ENCODE results near the gene PLPPR5. TPM values are rescaled to one million over a fixed set of nuclear protein-coding genes. Genes with fewer than 3 reads are reported as not detected.
A peak's percentile ranks its signal among the peaks of the same experiment; 100 is the strongest.

PLPPR5 gene
- total RNA-seq, 4 donors from 2014 or later = not detected

GRCh38 chr1:99017655-99018054 is 13.0 kb upstream of the PLPPR5 start:
- Histone ChIP-seq H3K9me3 (no peaks in the 10 kb centered on the region), H3K27me3 (no peaks in the 10 kb centered on the region)
- 68% methylated on average over 2 of the region's 2 CpGs for WGBS

DNA sequence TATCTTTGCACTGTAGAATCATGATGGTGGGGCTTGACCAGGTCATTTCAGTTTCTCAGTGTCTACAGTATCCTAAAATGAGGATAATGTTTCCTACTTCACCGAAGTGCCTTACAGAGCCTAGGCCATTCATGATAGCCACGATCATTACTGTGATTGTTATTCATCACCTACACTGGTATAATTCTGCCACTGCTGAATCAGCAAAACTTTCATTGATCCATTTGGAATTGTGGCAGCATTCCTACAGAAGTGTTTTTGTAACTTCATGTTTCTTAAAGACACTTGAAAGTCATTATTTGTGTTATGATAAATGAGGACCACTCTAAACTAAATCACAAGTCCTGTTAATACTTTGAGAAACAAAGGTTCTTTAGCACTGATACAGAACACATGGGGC is 6.0 kb upstream of the PLPPR5 start:
- 89% methylated on average over 2 of the region's 2 CpGs for WGBS
- no peak for DNase-seq (ENCODE audit: low spot score in 2 of 2)
- TF ChIP-seq, protein P1, sequence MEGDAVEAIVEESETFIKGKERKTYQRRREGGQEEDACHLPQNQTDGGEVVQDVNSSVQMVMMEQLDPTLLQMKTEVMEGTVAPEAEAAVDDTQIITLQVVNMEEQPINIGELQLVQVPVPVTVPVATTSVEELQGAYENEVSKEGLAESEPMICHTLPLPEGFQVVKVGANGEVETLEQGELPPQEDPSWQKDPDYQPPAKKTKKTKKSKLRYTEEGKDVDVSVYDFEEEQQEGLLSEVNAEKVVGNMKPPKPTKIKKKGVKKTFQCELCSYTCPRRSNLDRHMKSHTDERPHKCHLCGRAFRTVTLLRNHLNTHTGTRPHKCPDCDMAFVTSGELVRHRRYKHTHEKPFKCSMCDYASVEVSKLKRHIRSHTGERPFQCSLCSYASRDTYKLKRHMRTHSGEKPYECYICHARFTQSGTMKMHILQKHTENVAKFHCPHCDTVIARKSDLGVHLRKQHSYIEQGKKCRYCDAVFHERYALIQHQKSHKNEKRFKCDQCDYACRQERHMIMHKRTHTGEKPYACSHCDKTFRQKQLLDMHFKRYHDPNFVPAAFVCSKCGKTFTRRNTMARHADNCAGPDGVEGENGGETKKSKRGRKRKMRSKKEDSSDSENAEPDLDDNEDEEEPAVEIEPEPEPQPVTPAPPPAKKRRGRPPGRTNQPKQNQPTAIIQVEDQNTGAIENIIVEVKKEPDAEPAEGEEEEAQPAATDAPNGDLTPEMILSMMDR (IDR thresholded peaks at IDR 0.05) = no peak
- TF ChIP-seq POLR2AphosphoS5 (IDR thresholded peaks at IDR 0.05) (no peak), POLR2A (IDR thresholded peaks at IDR 0.05) (no peak), EP300 (IDR thresholded peaks at IDR 0.05) (no peak)
- Histone ChIP-seq H3K9me3 (no peaks in the 10 kb centered on the region), H3K4me1 (no peaks in the 10 kb centered on the region), H3K27me3 (peaks cover 20% of the 10 kb centered on the region), H3K36me3 (no peaks in the 10 kb centered on the region), H3K4me3 (no peak overlapping the region), H3K27ac (no peak overlapping the region)

More at GRCh38 chr1:99017655-99018054, 13.0 kb upstream of the PLPPR5 start:
- DNase-seq (ENCODE audit: low spot score in 2 of 2) = no peak
- H3K4me1 ChIP-seq = no peaks in the 10 kb centered on the region
- H3K27ac ChIP-seq = no peak overlapping the region
- no peak overlapping the region for H3K4me3 ChIP-seq
- H3K36me3 ChIP-seq = no peaks in the 10 kb centered on the region
- TF ChIP-seq, protein P1 (IDR thresholded peaks at IDR 0.05) = no peak
- TF ChIP-seq EP300 (IDR thresholded peaks at IDR 0.05) = no peak
- no peak for TF ChIP-seq POLR2A (IDR thresholded peaks at IDR 0.05)
- no peak for TF ChIP-seq POLR2AphosphoS5 (IDR thresholded peaks at IDR 0.05)

DNA sequence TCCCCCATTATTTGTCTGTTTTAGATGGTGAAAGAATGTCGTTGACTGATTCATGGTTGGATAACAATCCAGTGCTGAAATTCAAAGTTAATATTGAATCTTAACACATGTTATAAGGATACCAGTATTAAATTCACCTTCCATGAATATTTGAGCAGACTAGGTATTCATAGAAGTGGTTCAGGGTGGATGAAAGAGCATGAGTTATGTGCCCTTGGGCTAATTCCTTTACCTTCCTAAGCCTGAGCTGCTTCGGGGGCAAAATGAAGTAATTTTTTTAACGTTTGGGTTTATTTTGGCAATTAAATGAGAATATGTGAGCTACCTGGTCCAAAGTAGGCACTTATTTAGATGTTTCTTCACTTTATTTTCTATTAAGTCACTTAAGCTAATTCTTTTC is 2.7 kb upstream of the PLPPR5 start:
- WGBS = 43% methylated on average over 3 of the region's 3 CpGs
- Histone ChIP-seq H3K9me3 (no peaks in the 10 kb centered on the region), H3K36me3 (no peaks in the 10 kb centered on the region), H3K27ac (no peak overlapping the region), H3K4me3 (no peak overlapping the region), H3K4me1 (peaks cover 20% of the 10 kb centered on the region), H3K27me3 (peaks cover 47% of the 10 kb centered on the region)
- DNase-seq (ENCODE audit: low spot score in 2 of 2) = no peak
- TF ChIP-seq, protein P1 (IDR thresholded peaks at IDR 0.05) = no peak
- TF ChIP-seq POLR2AphosphoS5 (IDR thresholded peaks at IDR 0.05) = no peak
- no peak for TF ChIP-seq EP300 (IDR thresholded peaks at IDR 0.05)
- no peak for TF ChIP-seq POLR2A (IDR thresholded peaks at IDR 0.05)

DNA sequence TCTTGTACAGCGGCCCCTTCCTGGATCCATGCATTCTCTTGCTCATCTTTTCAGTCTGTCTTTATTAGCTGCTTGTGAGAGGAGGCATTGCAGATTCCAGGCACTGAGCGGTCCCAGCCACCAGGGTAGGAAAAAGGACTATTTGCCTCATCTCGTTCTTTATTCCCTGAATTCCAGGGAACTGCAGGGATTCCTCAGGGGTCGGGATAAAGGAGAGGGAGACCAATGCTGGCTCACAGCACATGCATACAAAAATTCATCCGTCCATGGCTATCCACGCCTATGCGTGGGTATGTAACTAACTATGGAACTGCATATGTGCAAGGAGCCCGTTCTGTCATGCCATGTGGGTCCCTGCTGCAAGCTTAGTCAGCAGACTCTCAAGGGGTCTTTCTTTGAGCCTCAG is 879 bp upstream of the PLPPR5 start:
- TF ChIP-seq EP300 (IDR thresholded peaks at IDR 0.05) = no peak
- TF ChIP-seq, protein P1 (IDR thresholded peaks at IDR 0.05) = no peak
- H3K27me3 ChIP-seq = peaks cover 47% of the 10 kb centered on the region
- H3K4me3 ChIP-seq = peak overlapping the region; percentile 56
- 18% methylated on average over 8 of the region's 8 CpGs for WGBS
- no peaks in the 10 kb centered on the region for H3K9me3 ChIP-seq
- DNase-seq (ENCODE audit: low spot score in 2 of 2) = no peak
- H3K4me1 ChIP-seq = peaks cover 20% of the 10 kb centered on the region
- no peak overlapping the region for H3K27ac ChIP-seq
- no peaks in the 10 kb centered on the region for H3K36me3 ChIP-seq

DNA sequence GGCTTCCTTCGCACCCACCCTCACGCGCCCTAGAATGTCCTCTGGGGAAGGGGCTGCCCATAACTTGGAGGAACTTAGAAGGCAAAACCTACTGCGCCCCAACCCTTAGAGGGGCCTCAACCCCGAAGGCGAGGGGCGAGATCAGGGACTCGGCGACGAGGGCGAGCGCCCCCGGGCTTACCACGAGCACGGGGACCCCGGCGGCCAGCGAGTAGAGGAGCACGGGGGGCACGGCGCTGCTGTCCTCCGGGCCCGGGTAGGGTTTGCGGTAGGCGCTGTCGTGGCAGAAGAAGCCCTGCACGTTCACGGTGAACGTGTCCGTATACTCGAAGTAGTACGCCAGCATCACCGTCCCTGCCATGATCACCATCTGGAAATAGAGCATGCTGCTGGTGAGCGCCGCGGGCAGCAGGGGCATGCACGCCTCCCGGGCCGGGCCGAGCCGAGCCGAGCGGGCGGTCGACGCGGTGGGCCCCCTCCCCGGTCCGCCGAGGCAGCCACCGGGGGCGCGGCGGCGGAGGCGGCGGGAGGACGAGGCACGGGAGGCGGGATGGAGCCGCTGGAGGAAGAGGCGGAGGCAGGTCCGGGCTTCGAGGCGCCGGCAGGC is 304 bp downstream of the PLPPR5 start:
- Histone ChIP-seq H3K27me3 (peaks cover 47% of the 10 kb centered on the region), H3K4me1 (peaks cover 20% of the 10 kb centered on the region), H3K27ac (no peak overlapping the region), H3K9me3 (no peaks in the 10 kb centered on the region), H3K36me3 (no peaks in the 10 kb centered on the region), H3K4me3 (peak overlapping the region; percentile 56)
- WGBS = 1% methylated on average over 16 of the region's 66 CpGs
- TF ChIP-seq, protein P1 (IDR thresholded peaks at IDR 0.05) = no peak
- TF ChIP-seq EP300 (IDR thresholded peaks at IDR 0.05) (no peak), POLR2A (IDR thresholded peaks at IDR 0.05) (no peak), POLR2AphosphoS5 (IDR thresholded peaks at IDR 0.05) (no peak)
- DNase-seq (ENCODE audit: low spot score in 2 of 2) = no peak

Data from suprapubic skin (tissue), 4 donors.